Stomach (tissue), 9 donors: Measurements from ENCODE around the gene PRC1. TPM values are rescaled to one million over a fixed set of nuclear protein-coding genes. Genes with fewer than 3 reads are reported as not detected.
A peak's percentile ranks its signal among the peaks of the same experiment; 100 is the strongest.

Experiments
- DNase-seq, 2 donors: peaks; one replicate each; pipeline versions ENCODE4 v3.0.0 to v3.0.0-alpha.2; 2013 to 2019
- H3K27ac ChIP-seq, 5 donors: fragments of 200-600 bp in 4 of 5; sonication (generic) in 4 of 5; one replicate each; pipeline ENCODE4 v1.5.1; 2013 to 2019; ENCODE audit warnings: mild to moderate bottlenecking in 1 of 5, moderate library complexity in 1 of 5
- H3K27me3 ChIP-seq, 3 donors: fragments of 200-600 bp; sonication (generic); one replicate each; pipeline ENCODE4 v1.5.1; 2017 to 2019; ENCODE audit warnings: mixed run types in 1 of 3
- H3K36me3 ChIP-seq, 4 donors: fragments of 200-600 bp; sonication (generic); 1 replicate in 3 of 4; 2 replicates in 1 of 4; pipeline ENCODE4 v1.5.1; 2016 to 2019
- H3K4me1 ChIP-seq, 4 donors: fragments of 200-600 bp; sonication (generic); one replicate each; pipeline ENCODE4 v1.5.1; 2016 to 2019
- H3K4me3 ChIP-seq, 4 donors: fragments of 200-600 bp; sonication (generic) in 3 of 4; one replicate each; pipeline ENCODE4 v1.5.1; 2016 to 2019; ENCODE audit warnings: mild to moderate bottlenecking in 1 of 4
- H3K9me3 ChIP-seq, 4 donors: fragments of 200-600 bp; sonication (generic); one replicate each; pipeline ENCODE4 v1.5.1; 2016 to 2019
- CTCF ChIP-seq, 7 experiments: fragments of 450-650 bp in 4 of 7; fragments of 200-600 bp in 3 of 7; sonication (generic) in 3 of 7; IDR thresholded peaks; one replicate each; pipeline ENCODE4 v1.5.1; 2016 to 2019; ENCODE audit warnings: antibody characterized with exemption in 7 of 7, control low read depth in 2 of 7, mild to moderate bottlenecking in 1 of 7
- EP300 ChIP-seq: sonication (generic); formaldehyde crosslinking; IDR thresholded peaks from one replicate; pipeline ENCODE4 v1.6.1; 2017; ENCODE audit warnings: antibody characterized with exemption
- POLR2A ChIP-seq, 4 donors: fragments of 450-650 bp; IDR thresholded peaks; one replicate each; pipeline ENCODE4 v1.6.1; 2016; ENCODE audit warnings: antibody characterized with exemption in 4 of 4, control low read depth in 2 of 4, mild to moderate bottlenecking in 1 of 4, moderate library complexity in 1 of 4
- POLR2AphosphoS5 ChIP-seq, 3 donors: sonication (generic); formaldehyde crosslinking; IDR thresholded peaks; one replicate each; pipeline ENCODE4 v1.6.1; 2016; ENCODE audit warnings: antibody characterized with exemption in 3 of 3
- WGBS, 5 donors: extraction: QIAGEN DNeasy Blood & Tissue Kit in 3 of 5; methylation state at CpG; one replicate each; pipeline versions ENCODE4 v1.1.5 to v1.1.7; 2013 to 2018; 5-methylcytosine and 5-hydroxymethylcytosine counted together
- intact Hi-C: fragments of 100-400 bp; cut with DNase I; formaldehyde crosslinking; loops from one replicate; pipeline ENCODE4 v1.15.1; 2023; ENCODE audit warnings: low total_unique reads
- polyA plus RNA-seq, 3 donors: library from polyadenylated mRNA; stranded (reverse); fragments of 200-250 nt; gene quantifications; one replicate each; pipeline ENCODE4 v1.2.3, GENCODE V29; 2013
- total RNA-seq, 5 donors: library from RNA; depleted of rRNA; stranded (reverse); fragments of >200 nt; gene quantifications; one replicate each; pipeline versions ENCODE4 v1.1.0 to v1.2.3, GENCODE V29; 2014 to 2016
- donor health status: healthy with polysubstance abuse.
- donor health status: Bipolar disorder and iron deficiency.
- donor health status: healthy.

Gene PRC1
- total and polyA plus RNA-seq, 8 donors = 8.2 to 60.7 (median 24.5) TPM

DNA sequence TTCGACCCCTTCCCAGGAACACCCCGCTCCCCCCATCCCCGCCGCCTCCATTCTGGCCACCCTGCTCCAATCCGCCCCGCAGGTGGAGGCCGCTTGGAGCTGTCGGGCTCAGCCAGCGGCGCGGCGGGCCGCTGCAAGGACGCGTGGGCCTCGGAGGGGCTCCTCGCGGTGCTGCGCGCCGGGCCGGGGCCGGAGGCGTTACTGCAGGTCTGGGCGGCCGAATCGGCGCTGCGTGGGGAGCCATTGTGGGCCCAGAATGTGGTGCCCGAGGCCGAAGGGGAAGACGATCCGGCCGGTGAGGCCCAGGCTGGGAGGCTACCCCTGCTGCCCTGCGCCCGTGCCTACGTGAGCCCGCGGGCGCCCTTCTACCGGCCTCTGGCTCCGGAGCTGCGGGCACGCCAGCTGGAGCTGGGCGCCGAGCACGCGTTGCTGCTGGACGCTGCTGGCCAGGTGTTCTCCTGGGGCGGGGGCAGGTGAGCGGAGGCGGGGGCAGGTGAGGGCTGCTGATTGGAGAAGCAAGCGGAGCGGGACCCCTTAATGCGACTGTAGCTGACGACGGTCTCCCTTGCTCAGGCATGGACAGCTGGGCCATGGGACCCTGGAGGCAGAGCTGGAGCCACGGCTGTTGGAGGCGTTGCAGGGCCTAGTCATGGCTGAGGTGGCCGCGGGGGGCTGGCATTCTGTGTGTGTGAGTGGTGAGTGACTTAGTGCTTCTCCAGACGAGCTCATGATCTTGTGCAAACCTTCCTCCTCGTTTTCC is 37.1 kb downstream of the PRC1 start:
- peaks cover 17 to 46% (median 42%) of the 10 kb centered on the region in 4 donors for H3K36me3 ChIP-seq

GRCh38 chr15:90956274-90957030 is 37.9 kb downstream of the PRC1 start:
- DNase-seq = peak; percentile 83 to 93
- Histone ChIP-seq H3K36me3 (peaks cover 22 to 46% (median 42%) of the 10 kb centered on the region in 4 donors), H3K27ac (peak overlapping the region in 4 of 5 donors; percentile 47 to 97 (median 88)), H3K4me1 (peaks cover 14 to 53% (median 35%) of the 10 kb centered on the region in 4 donors), H3K4me3 (peak overlapping the region; percentile 60 to 76 (median 63)), H3K27me3 (no peaks in the 10 kb centered on the region), H3K9me3 (no peaks in the 10 kb centered on the region)
- whole genome bisulfite sequencing, 5 donors = 4 to 14% (median 6%) methylated on average over 24 to 56 of the region's 56 CpGs
- TF ChIP-seq POLR2A (IDR thresholded peaks at IDR 0.05) = no peak
- peak in 1 of 3 donors; percentile 29 for TF ChIP-seq POLR2AphosphoS5 (IDR thresholded peaks at IDR 0.05)
- peak in 5 of 7 experiments; percentile 66 to 99 (median 93) for TF ChIP-seq CTCF (IDR thresholded peaks at IDR 0.05)
- intact Hi-C loops = loop anchor here (5.0 kb wide), 1 partner anchor 91 kb away; no protein-coding TSS in a partner anchor

More for the DNA sequence above, 37.1 kb downstream of the PRC1 start:
- Histone ChIP-seq H3K4me1 (peaks cover 14 to 53% (median 35%) of the 10 kb centered on the region in 4 donors), H3K9me3 (no peaks in the 10 kb centered on the region), H3K27ac (peak overlapping the region in 4 of 5 donors; percentile 47 to 97 (median 88)), H3K4me3 (peak overlapping the region; percentile 60 to 76 (median 63)), H3K27me3 (no peaks in the 10 kb centered on the region)
- intact Hi-C loops = loop anchor here (5.0 kb wide), 1 partner anchor 90 kb away; no protein-coding TSS in a partner anchor
- DNase-seq = peak; percentile 42 to 72
- 16 to 25% (median 20%) methylated on average over 34 to 63 of the region's 63 CpGs for whole genome bisulfite sequencing, 5 donors
- TF ChIP-seq EP300 (no peak), CTCF (IDR thresholded peaks at IDR 0.05) (no peak), POLR2A (IDR thresholded peaks at IDR 0.05) (no peak), POLR2AphosphoS5 (IDR thresholded peaks at IDR 0.05) (no peak)

- peaks cover 29 to 46% (median 42%) of the 10 kb centered on the region in 4 donors for H3K36me3 ChIP-seq
- H3K9me3 ChIP-seq = no peaks in the 10 kb centered on the region
- no peaks in the 10 kb centered on the region for H3K27me3 ChIP-seq
- TF ChIP-seq POLR2AphosphoS5 (IDR thresholded peaks at IDR 0.05) (no peak), EP300 (no peak), POLR2A (IDR thresholded peaks at IDR 0.05) (no peak), CTCF (IDR thresholded peaks at IDR 0.05) (no peak)
- peak overlapping the region in 3 of 5 donors; percentile 97 for H3K27ac ChIP-seq
- peaks cover 14 to 53% (median 35%) of the 10 kb centered on the region in 4 donors for H3K4me1 ChIP-seq
- 43 to 56% (median 50%) methylated on average over 17 to 20 of the region's 20 CpGs for WGBS, 5 donors
- H3K4me3 ChIP-seq = peak overlapping the region; percentile 72 to 80 (median 76)
- DNase-seq = peak; percentile 61 to 66
- intact Hi-C loops = loop anchor here (5.0 kb wide), 1 partner anchor 92 kb away; no protein-coding TSS in a partner anchor
These were observed 38.6 kb downstream of the PRC1 start for GRCh38 chr15:90955624-90956273.
